ENCODE data around the gene GRHL3.

GRHL3 gene

DNA sequence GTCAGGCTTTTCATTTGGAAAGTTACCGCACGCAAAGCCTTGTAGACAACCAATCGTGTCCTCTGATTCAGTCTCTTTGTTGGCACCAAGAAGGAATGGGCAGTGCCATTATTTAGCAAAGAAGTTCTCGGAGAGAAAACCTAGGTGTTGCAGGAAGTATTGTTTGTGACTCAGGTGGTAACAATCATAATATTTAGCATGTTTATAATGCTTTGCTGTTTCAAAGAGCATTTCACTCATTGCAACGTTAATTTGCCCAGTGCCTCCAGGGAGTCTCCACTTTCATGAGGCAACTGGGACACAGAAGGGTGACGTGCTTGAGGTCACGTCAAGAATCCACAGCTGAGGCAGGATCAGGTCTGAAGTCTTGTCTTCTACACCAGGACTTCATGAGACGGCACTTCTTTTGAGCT is 63.0 kb downstream of the GRHL3 start:
- Mint-ChIP-seq H3K4me1 (peaks cover 13% of the 10 kb centered on the region), H3K4me3 (no peak overlapping the region), H3K27ac (no peak overlapping the region), H3K36me3 (ENCODE audit: low read depth) (peaks cover 28% of the 10 kb centered on the region), H3K27me3 (ENCODE audit: low read depth) (peaks cover 10% of the 10 kb centered on the region), H3K9me3 (no peaks in the 10 kb centered on the region)
- TF ChIP-seq, protein P1, sequence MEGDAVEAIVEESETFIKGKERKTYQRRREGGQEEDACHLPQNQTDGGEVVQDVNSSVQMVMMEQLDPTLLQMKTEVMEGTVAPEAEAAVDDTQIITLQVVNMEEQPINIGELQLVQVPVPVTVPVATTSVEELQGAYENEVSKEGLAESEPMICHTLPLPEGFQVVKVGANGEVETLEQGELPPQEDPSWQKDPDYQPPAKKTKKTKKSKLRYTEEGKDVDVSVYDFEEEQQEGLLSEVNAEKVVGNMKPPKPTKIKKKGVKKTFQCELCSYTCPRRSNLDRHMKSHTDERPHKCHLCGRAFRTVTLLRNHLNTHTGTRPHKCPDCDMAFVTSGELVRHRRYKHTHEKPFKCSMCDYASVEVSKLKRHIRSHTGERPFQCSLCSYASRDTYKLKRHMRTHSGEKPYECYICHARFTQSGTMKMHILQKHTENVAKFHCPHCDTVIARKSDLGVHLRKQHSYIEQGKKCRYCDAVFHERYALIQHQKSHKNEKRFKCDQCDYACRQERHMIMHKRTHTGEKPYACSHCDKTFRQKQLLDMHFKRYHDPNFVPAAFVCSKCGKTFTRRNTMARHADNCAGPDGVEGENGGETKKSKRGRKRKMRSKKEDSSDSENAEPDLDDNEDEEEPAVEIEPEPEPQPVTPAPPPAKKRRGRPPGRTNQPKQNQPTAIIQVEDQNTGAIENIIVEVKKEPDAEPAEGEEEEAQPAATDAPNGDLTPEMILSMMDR (IDR thresholded peaks at IDR 0.05; ENCODE audit: unreplicated experiment in 3 of 3): no peak

- no peak overlapping the region for H3K27ac Mint-ChIP-seq
- peaks cover 13% of the 10 kb centered on the region for H3K4me1 Mint-ChIP-seq
- peaks cover 10% of the 10 kb centered on the region for H3K27me3 Mint-ChIP-seq (ENCODE audit: low read depth)
- no peak overlapping the region for H3K4me3 Mint-ChIP-seq
- TF ChIP-seq, protein P1 (IDR thresholded peaks at IDR 0.05; ENCODE audit: unreplicated experiment in 3 of 3): no peak
- H3K9me3 Mint-ChIP-seq: no peaks in the 10 kb centered on the region
- H3K36me3 Mint-ChIP-seq (ENCODE audit: low read depth): peaks cover 28% of the 10 kb centered on the region
These were observed 64.3 kb downstream of the GRHL3 start for GRCh38 chr1:24383381-24383940.

DNA sequence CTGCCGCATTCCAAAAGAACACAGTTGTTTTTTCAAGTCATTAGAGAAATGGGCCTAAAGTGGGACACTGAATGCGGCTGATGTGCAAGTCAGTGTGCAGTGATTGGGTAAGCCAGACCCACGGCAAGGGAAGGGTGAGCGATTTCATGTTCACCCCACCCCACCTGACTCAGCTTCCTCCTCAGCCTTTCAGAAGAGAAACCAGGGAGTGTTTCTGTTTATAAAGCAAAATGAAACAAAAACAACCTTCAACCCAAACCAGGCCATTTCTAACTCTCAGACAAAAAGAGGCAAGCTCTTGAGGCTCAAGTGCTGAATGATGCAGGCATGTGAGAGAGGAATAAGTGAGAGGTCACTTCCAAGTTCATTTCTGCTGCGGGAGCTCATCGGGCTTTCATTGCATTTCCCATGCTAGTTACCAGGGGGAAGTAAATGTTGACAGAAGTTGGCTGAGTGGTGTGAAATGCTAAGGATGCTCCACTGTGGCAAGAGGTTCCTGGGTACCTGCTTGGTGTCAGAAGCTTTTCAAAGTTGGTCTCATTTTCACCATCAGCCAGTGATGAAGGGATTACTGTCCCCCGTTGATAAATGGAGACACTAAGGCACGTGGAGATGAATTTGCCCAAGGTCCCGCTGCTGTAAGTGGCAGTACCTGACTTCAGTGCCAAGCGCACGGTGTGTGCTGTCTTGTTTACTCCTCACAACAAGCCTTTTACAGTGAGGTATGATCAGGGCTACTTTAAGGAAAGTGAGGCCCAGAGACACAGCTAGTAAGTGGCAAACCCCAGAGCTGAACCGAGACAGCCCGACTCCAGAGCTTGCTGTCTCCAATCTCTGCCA is 65.3 kb downstream of the GRHL3 start:
- H3K36me3 Mint-ChIP-seq (ENCODE audit: low read depth): peaks cover 23% of the 10 kb centered on the region

GRCh38 chr1:24385160-24385940 is 66.2 kb downstream of the GRHL3 start:
- Mint-ChIP-seq H3K9me3 (no peaks in the 10 kb centered on the region), H3K27me3 (ENCODE audit: low read depth) (peaks cover 10% of the 10 kb centered on the region), H3K36me3 (ENCODE audit: low read depth) (peaks cover 21% of the 10 kb centered on the region), H3K4me3 (no peak overlapping the region), H3K27ac (no peak overlapping the region), H3K4me1 (peaks cover 19% of the 10 kb centered on the region)
- TF ChIP-seq, protein P1 (IDR thresholded peaks at IDR 0.05; ENCODE audit: unreplicated experiment in 3 of 3): peak in 2 of 3 experiments; percentile 11 to 17

More for the DNA sequence above, 65.3 kb downstream of the GRHL3 start:
- Mint-ChIP-seq H3K4me1 (peaks cover 13% of the 10 kb centered on the region), H3K4me3 (no peak overlapping the region), H3K27ac (no peak overlapping the region), H3K27me3 (ENCODE audit: low read depth) (peaks cover 10% of the 10 kb centered on the region), H3K9me3 (no peaks in the 10 kb centered on the region)
- TF ChIP-seq, protein P1 (IDR thresholded peaks at IDR 0.05; ENCODE audit: unreplicated experiment in 3 of 3): no peak

- H3K4me1 Mint-ChIP-seq: peaks cover 21% of the 10 kb centered on the region
- H3K9me3 Mint-ChIP-seq: no peaks in the 10 kb centered on the region
- peaks cover 20% of the 10 kb centered on the region for H3K36me3 Mint-ChIP-seq (ENCODE audit: low read depth)
- no peak overlapping the region for H3K4me3 Mint-ChIP-seq
- H3K27ac Mint-ChIP-seq: no peak overlapping the region
- peaks cover 13% of the 10 kb centered on the region for H3K27me3 Mint-ChIP-seq (ENCODE audit: low read depth)
- TF ChIP-seq, protein P1 (IDR thresholded peaks at IDR 0.05; ENCODE audit: unreplicated experiment in 3 of 3): no peak
These were observed 67.1 kb downstream of the GRHL3 start for GRCh38 chr1:24386241-24386640.
